LHCN-M2 (cell line): ENCODE data around the gene QSOX2. TPM values are rescaled to one million over a fixed set of nuclear protein-coding genes. Genes with fewer than 3 reads are reported as not detected.

ENCODE experiments used
- DNase-seq: peaks from one replicate; pipeline ENCODE4 v3.0.0-alpha.2; 2012; ENCODE audit warnings: low read depth
- total RNA-seq: library from RNA; depleted of rRNA; stranded (reverse); fragments of >200 nt; gene quantifications from 2 replicates; pipeline ENCODE4 v1.2.3, GENCODE V29; 2014

QSOX2 gene
- total RNA-seq, 1 experiment from 2014 or later = 17.9 TPM

DNA sequence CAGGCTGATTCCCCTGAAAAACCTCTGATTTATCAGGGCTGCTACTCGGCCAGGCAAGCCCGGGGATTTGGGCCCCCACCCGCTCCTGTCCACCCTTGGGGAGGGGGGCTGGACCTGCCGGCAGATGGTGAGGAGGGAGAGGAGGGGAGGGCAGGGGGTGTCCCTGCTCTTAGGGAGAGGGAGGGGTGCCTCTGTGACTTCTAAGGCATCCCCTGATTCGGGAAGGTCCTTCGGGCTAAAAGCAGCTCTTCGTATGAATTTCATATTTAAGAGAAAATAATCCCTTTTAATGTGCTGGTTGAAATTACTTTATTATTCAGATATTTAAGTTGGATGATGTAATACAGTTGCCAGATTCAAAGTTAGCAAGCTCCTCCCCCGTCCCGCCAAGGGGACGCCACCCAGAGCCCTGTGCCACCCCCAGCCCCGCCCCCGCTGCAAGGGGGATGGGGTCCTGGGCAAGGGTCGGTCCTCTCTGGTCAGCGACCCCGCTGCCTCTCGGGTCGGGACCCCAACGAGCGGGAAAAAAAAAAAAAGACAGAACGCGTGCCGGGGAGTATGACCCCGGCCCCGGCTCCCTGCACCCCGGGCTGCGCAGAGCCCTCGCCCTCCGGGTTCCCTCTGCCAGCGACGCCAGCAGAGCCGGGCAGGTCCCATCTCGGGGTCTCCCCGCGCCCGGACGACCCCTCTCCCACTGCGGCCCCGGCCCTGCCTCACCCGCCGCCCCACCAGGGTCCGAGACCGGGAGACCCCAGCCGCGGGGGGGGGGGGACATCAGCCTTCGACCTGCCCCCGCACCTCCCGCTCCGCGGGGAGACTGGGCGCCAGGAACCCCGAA is 53.1 kb downstream of the QSOX2 start:
- no peak for DNase-seq

DNA sequence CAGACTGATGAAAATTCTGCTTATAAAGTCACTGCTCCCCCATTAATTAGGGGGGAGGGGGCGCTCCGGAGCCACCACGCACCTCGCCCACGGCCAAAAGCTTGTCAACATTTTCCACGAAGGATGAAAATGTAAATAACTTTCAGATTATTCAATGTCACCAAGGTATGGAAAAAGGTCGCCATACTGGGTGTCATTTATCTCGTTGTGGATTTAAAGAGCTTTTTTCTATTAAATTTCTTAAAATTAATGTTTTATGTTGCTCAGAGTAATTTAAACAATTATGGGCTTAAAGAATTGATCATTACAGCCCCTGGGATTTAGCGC is 53.7 kb downstream of the QSOX2 start:
- no peak for DNase-seq

DNA sequence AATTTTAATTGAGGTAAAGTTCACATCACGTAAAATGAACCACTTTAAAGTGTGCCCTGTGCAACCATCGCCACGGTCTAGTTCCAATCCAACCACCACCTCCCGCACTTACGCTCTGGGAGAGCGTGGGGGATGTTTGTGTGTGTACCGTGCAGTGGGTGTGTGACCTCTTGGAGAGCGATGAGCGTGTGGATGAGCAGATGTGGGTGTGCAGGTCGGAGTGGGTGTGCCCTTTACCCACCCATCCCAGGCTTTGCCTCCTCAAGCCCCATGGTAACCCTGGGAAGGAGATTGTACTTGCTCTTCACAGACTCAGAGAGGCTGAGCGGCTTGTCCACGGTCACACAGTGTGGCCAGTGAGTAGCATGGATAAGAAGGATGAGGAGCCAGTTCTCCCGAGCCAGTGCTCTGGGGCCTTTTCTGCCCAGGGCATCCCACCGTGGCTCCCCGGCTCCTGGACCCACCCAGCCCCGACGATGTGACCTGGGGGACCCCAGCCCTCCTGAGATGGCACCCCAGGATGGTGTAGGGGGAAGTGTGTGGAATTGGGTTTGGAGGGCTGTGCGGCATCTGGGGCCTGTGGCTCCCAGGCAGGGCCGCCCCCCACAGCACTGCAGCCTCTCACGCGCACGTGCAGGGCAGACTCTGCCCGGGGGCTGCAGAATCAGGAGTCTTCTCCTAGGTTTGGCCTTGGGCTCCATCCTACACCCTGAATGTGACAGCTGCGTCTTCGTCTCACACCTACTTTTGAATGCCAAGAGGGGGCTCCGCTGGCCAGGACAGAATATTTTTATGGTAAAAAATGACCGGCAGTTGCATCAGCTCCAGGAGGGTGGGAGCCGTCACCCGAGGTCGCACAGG is 54.3 kb downstream of the QSOX2 start:
- no peak for DNase-seq

DNA sequence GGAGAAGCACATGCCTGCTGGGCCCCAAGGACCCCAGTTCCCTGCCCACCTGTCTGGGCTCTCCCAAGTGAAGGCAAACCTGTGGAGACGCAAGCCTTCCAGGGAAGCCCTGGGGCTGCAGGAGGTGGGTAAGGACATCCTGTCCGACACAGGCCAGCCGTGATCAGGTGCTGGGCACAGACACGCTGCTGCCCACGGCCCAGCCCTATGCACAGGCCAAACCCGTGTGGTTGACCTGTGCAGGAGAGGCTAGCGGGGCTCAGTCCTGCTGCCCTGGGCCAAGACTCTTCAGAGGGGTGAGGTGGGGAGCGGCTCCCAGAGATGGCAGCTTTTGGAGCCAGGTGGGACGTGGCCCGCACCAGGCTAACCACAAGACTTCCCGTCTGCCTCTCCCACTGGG is 55.0 kb downstream of the QSOX2 start:
- DNase-seq = no peak

DNA sequence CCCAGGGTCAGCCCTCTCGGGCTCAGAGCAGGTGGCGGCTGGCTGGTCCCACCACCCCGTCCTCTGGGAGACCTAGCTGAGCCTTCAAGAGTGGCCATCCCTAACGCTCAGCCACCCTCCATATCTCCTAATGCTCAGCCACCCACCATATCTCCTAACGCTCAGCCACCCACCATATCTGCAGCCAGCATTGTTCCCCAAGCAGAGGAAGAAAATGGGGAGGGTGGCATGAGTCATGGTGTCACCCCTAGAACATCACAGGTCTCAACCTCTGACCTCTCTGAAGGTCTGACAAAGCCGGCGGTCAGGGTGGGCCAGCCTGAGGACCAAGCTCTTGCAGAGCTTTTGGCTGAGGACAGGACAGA is 55.4 kb downstream of the QSOX2 start:
- no peak for DNase-seq

DNA sequence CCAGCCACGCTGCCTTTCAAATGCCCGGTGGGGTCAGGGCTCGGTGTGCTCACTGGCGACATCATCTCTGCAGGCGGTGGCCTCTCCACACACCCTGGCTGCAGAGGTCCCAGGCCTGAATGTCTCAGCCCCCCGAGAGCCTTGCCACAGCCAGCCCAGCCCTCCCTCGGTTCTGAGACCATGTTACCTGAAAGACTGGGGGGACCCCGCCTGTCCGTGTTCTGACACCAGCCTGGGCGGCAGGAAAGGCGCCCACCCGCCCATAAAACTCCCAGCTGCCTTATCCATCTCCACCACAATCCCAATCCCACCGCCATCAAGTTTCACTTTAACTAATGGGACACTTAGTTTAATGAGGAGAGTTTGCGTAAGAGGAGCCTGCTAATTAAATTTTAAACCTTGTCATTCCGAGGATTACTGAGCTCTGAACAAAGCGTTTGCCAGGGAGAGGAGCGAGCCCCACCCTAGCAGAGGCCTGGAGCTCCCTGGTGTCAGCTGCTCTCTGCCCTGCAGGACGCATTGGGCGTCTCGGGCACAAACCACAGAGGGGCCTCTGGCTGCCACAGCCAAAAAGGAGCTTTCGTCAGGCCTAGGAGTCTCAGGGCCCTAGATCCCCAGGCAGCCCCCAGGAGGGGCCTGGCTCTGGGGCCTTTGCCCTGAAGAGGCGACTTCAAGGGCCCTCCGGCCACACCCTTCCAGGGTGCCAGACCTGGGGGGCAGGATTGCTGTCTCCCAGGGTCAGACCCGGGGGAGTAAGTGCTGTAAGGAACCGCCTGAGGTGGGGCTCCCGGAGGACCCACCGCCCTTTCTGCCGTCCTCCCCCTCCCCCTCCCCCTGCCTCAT is 56.0 kb downstream of the QSOX2 start:
- no peak for DNase-seq

DNA sequence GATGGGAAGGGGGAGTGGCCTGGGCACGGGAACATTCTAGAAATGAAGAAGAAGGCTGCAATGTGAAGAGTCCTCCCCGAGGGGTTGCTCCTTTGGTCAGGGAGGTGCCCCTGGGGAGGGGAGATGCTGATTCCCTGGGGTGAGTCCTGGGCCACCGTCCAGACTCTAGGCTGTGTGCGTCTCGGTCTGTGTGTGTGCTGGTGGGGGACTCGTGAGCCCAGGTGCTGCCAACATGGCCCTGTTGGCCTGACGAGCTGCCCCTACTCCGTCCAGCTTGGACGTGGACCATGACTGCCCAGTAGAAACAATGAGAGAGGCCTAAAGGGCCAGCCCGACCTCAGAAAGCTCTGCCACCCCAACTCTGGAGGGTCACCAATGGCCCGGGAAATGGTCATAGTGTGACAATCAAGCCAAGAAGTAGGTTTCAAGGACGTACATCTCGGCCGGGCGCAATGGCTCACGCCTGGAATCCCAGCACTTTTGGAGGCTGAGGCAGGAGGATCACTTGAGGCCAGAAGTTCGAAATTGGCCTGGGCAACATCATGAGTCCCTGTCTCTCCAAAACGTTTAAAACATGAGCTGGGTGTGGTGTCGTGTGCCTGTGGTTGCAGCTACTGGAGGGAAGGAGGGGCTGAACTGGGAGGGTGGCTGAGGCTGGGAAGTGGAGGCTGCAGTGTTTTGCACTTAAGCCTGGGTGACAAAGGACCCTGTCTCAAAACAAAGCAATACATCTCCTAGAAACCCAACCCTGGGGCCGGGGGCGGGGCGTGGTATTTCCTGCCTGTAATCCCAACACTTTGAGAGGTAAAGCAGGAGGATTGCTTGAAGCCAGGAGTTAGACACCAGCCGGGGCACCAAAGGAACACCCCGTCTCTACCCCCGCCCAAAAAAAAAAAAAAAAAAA is 57.7 kb downstream of the QSOX2 start:
- DNase-seq = no peak

DNA sequence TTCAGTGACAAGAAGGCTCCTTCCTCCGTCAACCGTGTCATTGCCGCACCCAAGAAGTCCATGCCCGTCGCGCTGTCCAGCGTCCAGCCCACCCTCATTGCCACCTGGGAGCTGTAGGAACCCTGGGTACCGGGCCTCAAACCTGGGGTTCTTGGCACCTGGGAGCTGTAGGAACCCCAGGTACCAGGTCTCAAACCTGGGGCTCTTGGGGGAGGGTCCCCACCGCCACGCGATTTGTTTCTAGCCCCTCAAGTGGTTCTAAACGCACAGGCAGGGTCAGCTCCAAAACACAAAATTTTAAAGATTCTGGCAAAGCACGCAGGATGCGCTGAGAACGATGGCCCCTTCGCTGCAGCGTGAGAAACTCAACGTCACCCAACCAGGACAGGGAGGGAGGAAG is 58.4 kb downstream of the QSOX2 start:
- no peak for DNase-seq

DNA sequence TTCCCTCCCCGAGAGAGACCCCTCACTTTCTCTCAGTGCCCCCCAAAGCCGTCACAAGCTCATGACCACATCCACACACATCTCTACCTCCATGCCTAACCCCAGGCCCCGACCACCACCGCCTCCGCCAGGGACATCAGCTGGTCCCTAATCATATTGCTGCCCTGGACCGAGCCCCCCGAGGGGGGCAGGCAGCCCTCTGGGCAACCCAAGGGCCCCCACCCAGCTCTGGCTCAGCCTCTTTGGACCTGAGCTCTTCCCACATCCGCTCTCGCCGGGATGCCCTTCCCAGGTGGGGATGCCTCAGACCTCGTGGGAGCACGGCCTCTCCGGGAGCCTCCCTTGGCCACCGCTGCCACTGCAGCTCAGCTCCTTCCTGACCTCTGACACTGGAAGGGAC is 59.2 kb downstream of the QSOX2 start:
- DNase-seq = no peak

DNA sequence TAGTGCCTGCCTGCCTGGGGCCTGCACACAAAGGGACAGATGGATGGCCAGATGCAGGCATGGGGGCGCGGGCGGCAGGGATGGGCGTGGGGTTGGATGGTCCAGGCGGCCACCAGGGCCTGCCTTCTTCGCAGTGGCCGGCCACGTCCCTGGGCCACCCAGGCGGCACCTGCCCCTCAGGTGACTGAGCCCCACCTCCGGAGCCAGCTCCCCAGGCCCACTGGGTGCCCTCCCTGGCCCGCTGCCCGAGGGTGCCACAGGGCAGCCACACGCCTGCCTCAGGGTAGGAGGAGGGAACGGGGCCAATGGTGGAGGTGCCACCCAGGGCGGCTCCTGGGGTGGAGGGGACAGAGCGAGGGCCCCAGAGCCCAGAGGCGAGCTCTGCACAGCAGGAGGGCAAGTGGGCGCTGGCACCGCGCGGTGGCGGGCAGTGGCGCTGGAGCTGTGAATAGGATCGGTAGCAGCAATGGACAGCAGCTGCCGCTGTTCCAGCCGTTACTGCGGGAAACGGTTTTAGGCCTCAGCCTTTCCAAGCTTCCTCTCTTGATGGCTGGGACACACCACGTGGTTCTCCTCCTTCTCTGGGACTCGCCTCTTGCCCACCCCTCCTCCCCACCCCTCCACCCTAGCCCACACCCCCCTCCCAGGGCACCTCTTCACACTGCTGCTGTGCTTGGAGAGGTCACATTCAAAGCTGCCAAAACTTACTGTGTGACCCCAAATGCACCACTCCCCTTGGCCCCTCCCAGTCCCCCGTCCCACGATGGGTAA is 59.8 kb downstream of the QSOX2 start:
- DNase-seq = no peak

DNA sequence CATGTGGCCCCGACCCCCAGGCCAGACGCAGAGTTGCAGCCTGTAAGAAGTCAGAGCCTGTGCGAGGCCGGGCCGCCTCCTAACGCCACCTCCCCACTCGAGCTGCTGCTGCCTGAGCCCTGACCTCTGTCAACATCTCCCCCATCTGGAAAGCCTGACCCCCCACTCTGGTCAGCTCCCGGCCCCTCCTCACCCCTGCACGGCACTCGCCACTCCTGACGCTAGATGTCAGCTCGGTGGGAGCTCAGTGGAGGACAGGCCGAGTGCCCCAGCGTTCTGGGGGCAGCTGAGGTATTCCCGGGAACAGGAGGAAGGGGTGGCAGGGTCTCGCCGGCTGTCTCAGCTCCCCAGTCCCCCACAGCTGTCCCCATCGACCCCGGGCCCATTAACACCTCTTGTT is 60.5 kb downstream of the QSOX2 start:
- no peak for DNase-seq

DNA sequence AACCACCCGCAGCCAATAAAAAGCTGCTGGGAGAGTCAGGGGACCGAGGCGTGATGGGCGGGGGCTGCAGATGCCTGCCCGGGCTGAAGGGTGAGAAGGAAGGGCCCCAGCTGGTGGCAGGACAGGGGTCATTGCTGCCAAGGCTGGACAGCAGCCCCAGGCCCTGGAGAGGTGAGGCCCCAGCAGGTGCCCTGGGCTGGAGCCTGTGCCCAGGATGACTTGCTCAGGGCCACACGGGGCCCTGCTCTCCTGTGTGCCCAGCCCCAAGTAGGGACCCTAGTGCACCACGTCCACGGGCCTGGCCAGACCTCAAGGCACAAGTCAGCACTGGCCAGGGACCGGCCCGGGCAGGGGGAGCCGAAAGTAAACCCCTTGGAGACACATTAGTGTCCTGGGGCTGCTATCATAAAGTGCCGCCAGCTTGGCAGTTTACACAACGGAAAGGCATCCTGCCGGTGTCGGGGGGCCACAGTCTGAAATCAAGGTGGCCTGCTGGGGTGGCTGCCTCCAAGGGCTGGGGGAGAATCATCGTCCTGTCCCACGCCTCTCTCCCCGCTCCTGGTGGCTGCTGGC is 62.7 kb downstream of the QSOX2 start:
- DNase-seq = no peak

DNA sequence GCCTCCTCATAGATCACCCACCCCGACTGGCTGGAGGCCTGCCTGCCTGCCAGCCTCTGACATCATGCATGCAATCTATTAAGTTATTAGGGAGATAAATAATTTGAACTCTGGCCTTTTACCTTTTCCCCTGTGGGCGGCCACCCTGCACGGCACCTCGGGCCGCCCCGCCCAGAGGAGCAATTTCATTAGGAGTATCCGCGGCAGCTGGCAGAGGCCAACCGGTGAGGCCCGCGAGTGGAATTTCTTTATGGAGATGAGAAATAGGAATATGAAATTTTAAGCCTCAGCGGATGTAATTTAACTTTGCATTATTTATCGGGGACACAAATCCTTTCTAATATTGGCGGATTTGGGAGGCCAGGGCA is 63.2 kb downstream of the QSOX2 start:
- no peak for DNase-seq

DNA sequence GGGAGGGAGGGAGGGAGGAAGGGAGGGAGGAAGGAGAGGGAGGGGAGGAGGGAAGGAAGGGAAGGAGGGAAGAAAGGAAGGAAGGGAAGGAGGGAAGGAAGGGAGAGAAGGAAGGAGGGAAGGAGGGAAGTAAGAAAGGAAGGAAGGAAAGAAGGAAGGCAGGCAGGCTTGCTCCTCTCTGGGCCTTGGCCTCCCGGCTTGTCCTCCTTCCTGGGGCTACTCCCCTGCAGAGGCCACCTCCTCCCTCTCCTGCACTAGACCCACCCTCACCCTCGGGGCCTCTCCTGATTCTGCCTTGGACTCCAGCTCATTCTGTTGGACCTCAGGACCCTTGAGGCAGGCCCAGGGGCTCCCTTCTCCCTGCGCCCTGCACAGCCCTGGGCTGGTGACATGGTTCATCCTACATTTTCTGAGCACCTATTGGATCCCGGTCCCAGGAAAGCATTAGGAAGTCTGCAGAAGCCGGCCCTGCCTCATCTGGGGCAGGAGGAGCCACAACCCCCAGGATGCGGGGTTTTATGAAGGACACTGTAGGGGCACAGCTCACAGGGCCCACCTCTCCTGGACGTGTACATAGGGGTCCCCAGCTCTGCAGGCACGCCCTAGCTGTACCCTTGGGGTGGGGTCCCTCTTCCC is 63.7 kb downstream of the QSOX2 start:
- DNase-seq = no peak

DNA sequence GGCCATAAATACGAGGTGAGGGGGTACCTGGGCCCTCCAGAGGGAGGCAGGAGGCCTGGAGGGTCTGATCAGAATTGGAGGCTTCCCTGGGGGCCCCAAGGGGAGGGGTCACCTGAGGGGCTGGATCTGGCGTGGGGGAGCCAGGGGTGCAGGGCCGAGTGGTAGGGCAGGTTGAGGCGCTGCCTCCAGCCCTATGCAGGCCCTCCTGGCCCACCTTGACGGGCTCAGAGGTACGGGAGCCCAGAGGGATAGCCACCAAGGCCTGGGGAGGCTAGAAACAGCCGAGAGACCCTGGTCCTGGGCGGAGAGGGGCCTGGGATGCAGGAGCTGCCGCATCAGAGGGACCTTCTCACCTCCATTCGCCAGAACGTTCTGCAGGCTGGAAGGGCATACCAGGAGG is 65.0 kb downstream of the QSOX2 start:
- DNase-seq = no peak

DNA sequence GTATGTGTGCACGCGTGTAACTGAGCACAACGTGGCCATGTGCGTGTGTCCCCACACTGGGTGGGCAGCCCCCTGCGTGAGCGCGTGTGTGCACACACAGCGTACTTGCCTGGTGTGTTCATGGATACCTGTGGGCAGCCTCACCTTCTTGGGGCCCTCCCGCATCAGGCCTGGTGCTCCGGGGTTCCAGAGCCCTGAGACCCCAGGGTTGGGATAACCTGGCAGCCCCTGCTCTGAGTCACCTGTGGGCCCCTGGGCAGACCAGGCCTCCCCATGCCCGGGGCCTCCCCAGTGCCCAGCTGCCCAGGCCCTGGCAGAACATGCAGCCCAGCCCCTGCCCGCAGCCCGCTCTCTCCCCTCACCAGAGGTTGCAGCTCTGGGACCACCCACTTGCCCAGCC is 65.9 kb downstream of the QSOX2 start:
- DNase-seq = no peak

DNA sequence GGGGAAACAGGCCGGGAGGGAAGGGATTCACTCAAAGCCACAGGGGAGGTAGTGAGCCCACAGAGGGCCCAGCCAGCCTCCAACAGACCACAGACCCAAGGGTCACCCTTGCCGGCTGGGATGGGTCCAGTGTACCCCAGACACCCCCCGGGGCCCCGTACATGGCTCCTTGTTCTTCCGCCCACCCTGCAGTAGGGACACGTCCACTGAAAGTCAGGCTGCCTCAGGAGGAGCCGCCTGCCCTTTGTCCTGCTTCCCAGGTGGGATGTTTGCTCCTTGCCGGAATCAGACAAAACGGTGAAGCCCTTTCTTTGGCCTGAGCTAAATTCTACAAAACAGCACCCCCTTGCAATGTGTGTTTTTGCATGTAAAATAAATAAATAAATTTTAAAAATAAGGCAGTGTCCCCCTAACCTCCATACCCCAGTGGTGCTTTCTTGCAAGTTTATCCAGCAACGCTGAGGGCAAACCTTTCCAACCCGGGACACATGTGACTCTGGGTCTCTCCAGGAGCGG is 66.5 kb downstream of the QSOX2 start:
- DNase-seq = no peak

DNA sequence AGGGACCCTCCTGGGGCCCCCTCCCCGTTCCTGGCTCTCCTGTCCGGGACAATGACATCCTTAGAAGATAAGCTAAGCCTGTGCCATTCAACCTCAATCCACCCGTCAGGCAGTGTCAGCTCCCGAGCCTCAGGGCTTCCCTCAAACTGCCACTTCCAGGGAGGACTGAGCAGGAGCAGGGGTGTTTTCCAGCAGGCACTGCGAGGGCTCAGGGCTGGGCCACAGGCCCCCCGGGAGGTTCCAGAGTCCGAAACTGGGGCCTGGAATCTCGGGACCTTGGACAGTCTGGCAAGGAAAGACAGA is 66.9 kb downstream of the QSOX2 start:
- DNase-seq = no peak

DNA sequence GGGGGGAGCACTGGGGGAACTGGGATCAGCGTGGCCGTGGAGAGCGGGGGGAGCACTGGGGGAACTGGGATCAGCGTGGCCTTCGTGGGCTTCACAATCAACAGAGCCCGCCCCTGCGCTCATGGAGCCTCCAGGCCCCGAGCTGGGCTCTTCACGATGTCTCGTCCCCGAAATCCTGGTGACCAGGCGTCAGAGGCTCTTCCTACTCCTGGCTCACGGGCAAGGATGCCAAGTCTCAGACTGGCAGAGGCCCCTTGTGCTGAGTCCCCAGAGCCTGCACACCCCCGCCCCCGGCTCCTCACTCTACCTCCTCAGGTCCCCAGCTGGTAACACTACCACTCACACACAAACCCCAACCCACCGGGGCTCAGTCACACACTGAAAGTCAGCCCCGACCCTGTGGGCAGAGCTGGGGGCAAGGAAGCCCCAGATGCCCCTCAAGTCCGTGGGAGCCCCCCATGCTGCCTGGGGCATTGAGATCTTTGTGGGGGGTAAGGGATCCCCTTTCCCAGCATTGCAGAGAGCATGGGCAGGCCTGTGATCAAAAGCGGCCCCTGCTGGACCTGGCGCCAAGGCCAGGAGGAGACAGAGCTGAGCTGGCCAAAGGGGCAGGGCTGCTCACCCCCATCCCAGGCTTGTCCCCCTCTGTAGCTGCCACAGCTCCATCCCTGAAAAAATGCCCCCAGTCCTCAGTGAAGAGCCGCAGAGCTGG is 67.4 kb downstream of the QSOX2 start:
- DNase-seq = no peak
